GM13977 (cell line): ENCODE measurements around the gene GFER.

Experiments used
- DNase-seq: peaks from one replicate; pipeline ENCODE4 v3.0.0; 2012; ENCODE audit warnings: low spot score
- in situ Hi-C: fragments of 300-500 bp; cut with MboI; formaldehyde crosslinking; loops from one replicate; pipeline ENCODE4 v1.12.0; 2022; ENCODE audit warnings: low sequenced_read_pairs, low pct_unique_long_range_greater_than_20kb, mixed read lengths, inconsistent platforms; ENCODE audit not compliant: unreplicated experiment
- TF ChIP-seq, protein P1 (sequence below): IDR thresholded peaks from 2 replicates; pipeline ENCODE4 v1.5.1; 2012; ENCODE audit warnings: mild to moderate bottlenecking, control low read depth; ENCODE audit not compliant: insufficient read depth; ENCODE audit errors: extremely low read depth, missing control alignments

The GFER gene

DNA sequence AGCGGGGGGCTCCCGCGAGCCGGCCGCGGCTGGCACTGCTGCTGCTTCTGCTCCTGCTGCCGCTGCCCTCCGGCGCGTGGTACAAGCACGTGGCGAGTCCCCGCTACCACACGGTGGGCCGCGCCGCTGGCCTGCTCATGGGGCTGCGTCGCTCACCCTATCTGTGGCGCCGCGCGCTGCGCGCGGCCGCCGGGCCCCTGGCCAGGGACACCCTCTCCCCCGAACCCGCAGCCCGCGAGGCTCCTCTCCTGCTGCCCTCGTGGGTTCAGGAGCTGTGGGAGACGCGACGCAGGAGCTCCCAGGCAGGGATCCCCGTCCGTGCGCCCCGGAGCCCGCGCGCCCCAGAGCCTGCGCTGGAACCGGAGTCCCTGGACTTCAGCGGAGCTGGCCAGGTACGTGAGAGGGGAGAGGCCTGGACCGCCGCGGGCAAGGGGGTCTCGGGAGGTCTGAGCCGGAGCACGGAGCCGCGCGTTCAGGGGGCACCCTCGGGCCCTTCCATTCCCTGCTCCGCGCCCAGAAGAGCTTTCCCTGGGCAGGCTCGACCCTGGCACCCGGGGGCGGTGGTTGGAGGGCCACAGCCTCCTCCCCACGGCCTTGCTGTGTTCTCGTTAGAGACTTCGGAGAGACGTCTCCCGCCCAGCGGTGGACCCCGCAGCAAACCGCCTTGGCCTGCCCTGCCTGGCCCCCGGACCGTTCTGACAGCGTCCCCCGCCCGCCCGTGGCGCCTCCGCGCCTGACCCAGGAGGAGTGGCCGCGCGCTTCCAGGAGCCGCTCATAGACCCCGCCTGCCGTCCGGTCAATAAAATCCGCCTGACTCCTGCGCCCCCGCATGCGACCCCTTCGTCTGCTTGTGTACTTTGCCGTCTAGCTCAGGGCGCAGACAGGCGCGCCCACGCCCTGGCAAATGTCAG is 36.2 kb downstream of the GFER start:
- TF ChIP-seq, protein P1, sequence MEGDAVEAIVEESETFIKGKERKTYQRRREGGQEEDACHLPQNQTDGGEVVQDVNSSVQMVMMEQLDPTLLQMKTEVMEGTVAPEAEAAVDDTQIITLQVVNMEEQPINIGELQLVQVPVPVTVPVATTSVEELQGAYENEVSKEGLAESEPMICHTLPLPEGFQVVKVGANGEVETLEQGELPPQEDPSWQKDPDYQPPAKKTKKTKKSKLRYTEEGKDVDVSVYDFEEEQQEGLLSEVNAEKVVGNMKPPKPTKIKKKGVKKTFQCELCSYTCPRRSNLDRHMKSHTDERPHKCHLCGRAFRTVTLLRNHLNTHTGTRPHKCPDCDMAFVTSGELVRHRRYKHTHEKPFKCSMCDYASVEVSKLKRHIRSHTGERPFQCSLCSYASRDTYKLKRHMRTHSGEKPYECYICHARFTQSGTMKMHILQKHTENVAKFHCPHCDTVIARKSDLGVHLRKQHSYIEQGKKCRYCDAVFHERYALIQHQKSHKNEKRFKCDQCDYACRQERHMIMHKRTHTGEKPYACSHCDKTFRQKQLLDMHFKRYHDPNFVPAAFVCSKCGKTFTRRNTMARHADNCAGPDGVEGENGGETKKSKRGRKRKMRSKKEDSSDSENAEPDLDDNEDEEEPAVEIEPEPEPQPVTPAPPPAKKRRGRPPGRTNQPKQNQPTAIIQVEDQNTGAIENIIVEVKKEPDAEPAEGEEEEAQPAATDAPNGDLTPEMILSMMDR: no peak
- in situ Hi-C loops: loop anchor here (5.0 kb wide), 1 partner anchor 122 kb away; no protein-coding TSS in a partner anchor
- no peak for DNase-seq

DNA sequence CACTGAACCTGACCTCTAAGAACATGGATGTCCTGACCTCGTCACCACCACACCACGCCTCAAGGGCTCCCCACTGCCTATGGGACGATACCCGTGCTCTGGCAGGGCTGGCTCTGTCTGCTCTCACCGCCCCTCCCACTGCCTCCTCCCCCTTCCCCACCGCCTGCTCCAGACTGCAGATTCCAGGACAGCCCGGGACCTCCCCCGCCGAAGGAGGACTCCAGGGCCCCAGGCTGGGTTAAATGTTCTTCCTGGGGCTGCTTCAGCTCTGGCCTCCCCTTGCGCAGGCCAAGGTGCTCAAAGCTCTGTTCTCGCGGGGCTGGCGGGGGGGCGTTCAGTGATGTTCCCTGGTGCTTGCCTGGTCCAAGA is 38.7 kb downstream of the GFER start:
- in situ Hi-C loops: loop anchor here (5.0 kb wide), 1 partner anchor 120 kb away; no protein-coding TSS in a partner anchor
- DNase-seq: no peak
- TF ChIP-seq, protein P1: peak; percentile 21

DNA sequence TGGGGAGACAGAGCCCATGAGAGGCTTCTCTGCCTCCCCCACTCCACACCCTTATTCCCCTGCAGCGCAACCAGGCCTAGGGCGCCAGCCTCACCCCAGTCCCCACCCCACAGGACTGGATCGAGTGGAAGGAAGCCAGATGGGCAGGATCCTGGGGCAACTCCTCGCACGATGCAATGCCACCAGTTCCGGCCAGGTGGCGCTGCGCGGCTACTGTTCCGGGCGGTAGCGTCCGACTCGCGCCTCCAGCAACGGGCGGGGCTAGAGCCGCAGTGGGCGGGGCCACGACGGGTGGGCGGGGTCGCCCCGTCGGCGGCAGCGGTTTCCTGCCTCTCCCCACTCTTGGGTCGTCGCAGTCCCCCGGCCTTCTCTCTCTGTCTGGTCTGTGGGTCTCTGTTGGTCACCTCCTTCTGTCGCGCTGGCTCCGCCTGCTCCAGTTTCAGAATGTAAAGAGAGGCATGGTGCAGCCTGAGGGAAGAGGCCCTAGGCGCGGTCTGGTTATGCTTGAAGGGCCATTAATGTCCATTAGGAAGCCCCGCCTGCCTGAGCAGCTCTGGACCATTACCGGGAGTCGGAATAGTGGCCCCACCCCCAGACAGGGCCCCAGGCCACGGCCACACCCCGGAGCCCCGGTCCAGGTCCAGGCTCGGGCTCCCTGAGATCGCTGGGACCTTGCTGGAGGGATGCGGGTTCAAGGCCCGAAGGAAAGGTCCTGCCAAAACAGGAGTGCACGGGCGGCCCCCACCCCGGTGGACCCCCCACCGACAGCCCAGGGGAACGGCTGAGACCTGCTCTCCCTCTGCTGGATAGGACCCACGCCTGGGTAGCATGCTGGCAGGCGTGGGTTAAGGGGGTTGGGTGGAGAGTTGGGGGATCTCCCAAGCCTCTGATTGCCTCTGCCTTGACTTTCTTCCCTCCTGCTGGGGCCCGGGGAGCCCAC is 39.4 kb downstream of the GFER start:
- peak; percentile 100 for DNase-seq
- TF ChIP-seq, protein P1: peak; percentile 94
- in situ Hi-C loops: loop anchor here (5.0 kb wide), 1 partner anchor 119 kb away; no protein-coding TSS in a partner anchor

DNA sequence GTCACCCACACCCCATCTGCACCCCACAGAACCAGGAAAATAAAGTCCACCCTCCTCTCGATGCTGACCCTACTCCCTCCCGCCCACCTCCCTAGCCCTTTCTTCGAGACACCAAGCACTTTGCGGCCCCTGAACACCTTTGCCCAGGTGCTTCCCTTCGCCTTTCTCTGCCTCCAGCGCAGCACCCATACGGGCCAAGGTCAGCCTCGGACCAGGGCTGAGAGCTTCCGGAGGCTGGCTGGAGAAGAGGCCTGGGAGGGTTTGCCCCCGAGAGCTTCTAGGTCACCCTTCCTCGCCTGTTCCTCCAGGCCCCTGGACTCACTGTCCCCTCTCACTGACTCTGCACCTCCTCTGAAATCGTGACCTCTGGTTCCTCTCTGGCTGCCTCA is 40.0 kb downstream of the GFER start:
- in situ Hi-C loops: loop anchor here (5.0 kb wide), 1 partner anchor 118 kb away; no protein-coding TSS in a partner anchor
- TF ChIP-seq, protein P1: no peak

DNA sequence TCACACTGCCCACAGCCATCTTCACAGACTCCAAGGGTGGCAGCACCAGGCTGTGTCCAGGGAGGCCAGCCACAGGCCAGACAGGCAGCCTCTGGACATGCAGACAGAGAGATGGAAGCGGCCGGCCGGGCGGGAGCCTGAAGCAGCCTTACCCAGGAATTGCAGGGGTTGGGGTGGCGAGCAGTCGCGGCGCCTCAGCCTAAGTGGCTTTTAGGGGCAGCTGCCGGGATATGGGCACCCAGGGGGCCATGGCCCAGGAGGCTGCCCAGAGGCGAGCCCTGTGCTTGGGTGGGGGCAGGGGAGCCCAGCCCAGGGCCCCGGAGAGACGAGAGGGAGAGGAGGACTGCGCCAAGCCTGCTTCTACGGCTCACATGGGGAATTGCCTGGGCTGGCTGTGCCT is 41.3 kb downstream of the GFER start:
- in situ Hi-C loops: no loop called here
- DNase-seq: no peak
- TF ChIP-seq, protein P1: no peak

More for the DNA sequence above, 40.0 kb downstream of the GFER start:
- DNase-seq: no peak

DNA sequence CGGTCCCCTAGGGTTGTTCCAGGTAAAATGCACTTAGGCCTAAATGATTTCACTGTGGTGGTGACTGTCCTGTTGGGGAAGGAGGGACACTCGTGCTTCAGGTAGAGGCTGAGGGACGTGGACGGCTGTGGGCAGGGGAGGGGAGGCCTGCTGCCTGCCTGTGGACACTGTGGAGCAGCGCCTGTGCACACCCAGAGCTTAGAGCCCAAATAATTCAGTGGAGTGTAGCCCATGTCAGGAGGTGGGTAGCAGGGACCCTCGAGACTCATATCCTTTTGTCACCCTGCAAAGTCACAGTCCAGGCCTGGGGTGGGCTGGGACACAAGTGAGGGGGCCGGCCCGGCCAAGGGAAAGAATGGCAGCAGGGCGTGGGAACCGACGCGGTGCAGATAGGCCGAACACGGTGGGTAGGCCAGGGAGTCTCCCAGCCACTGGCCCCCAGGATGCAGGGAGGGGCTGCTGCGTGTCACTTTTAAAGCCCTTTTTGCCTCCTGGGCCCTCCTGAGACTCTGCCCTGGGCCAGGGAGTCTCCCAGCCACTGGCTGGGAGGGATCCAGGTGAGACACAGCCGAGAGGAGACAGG is 42.0 kb downstream of the GFER start:
- no peak for DNase-seq
- TF ChIP-seq, protein P1: no peak
- in situ Hi-C loops: no loop called here
